H1 (cell line): Measurements from ENCODE around the gene FSCN2. TPM values are rescaled to one million over a fixed set of nuclear protein-coding genes. Genes with fewer than 3 reads are reported as not detected.
A peak's percentile ranks its signal among the peaks of the same experiment; 100 is the strongest.

Experiments used
- NRF1 ChIP-seq: IDR thresholded peaks from 2 replicates; pipeline ENCODE4 v1.6.1; 2011; ENCODE audit warnings: mild to moderate bottlenecking, low read depth, low read length, improper control_type of control experiment
- PHF8 ChIP-seq: fragments of 200-600 bp; sonication (generic); conservative IDR thresholded peaks from 2 replicates; pipeline ENCODE4 v1.7.1; 2012; ENCODE audit warnings: low read depth, mild to moderate bottlenecking, inconsistent platforms, low read length, moderate library complexity
- POLR2AphosphoS5 ChIP-seq: IDR thresholded peaks from 2 replicates; pipeline ENCODE4 v1.6.1; 2011; ENCODE audit warnings: low read depth, low read length
- SP1 ChIP-seq: IDR thresholded peaks from 2 replicates; pipeline ENCODE4 v1.6.1; 2011; ENCODE audit warnings: low read depth, low read length
- TAF7 ChIP-seq: optimal IDR thresholded peaks from 2 replicates; pipeline ENCODE3; 2011; ENCODE audit warnings: low read depth, mild to moderate bottlenecking, inconsistent platforms, low read length, moderate library complexity, borderline replicate concordance
- TBP ChIP-seq: IDR thresholded peaks from 2 replicates; pipeline ENCODE4 v1.6.1; 2011; ENCODE audit warnings: low read depth, low read length, improper control_type of control experiment
- polyA plus RNA-seq, 7 experiments: library from polyadenylated mRNA; depleted of rRNA in 3 of 7; stranded (reverse) in 5 of 7; unstranded in 2 of 7; fragments of >200 nt in 5 of 7; fragments of 200-250 nt in 2 of 7; gene quantifications; 1 replicate in 5 of 7; 2 replicates in 1 of 7; 4 replicates in 1 of 7; pipeline versions ENCODE4 v1.2.1 to v1.2.3, GENCODE V29; 2011 to 2013; ENCODE audit warnings: missing spikeins in 2 of 7, mixed read lengths in 2 of 7
- total RNA-seq: library from RNA; stranded (reverse); fragmentation: NEBNext Ultra II Directional; extraction: Animal tissue kit (Norgen Biotek cat#: 25700); gene quantifications from 2 replicates; pipeline ENCODE4 v1.2.1, GENCODE V29; 2021
- TF ChIP-seq, protein P1 (sequence below): IDR thresholded peaks from 2 replicates; pipeline ENCODE4 v1.6.1; 2011; ENCODE audit warnings: low read depth, mild to moderate bottlenecking, low read length; ENCODE audit not compliant: insufficient read depth

FSCN2 gene
- total and polyA plus RNA-seq, 2 of the 8 experiments (the other 6 are each of a cell fraction or from before 2014, with no cell fraction given), result 0.18 to 0.30 TPM

DNA sequence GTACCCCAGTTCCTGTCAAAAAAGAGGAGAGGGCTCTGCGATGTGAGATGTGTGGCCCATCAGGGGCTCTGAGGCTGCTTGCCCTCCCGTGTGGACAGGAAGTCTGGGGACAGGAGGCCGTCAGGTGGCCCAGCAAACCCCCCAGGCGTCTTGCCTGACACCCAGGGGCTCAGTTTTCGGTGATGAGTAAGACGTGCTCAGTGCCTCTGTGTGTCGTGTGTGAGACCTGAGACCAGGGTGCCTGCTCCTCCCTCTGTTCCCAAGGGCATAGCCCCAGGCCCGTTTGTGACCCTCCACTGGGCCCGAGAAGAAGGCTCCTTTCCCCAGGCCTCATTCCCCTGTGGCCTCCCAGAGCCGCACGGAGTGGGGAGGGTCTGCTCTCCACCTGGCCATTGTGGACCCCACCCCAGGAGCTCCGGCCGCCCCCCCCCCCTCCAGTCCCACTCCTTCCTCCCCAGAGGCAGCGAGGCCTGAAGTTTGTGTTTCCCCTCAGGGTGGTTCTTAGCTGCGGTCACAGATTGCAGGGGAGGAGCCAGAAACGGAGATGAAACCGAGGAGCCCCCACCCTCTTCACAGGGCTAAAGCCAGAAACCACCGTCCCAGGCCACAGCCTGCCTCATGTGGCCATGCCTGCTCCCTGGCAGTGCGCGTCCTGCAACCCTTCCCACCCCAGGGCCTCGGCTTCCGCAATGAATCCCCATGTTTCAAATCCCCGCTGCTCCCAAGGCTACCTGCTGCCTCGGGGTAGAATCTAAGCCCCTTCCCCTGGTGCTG lies 10.7 kb upstream of the FSCN2 start (continued):
- no peak for TF ChIP-seq TAF7
- TF ChIP-seq, protein P1, sequence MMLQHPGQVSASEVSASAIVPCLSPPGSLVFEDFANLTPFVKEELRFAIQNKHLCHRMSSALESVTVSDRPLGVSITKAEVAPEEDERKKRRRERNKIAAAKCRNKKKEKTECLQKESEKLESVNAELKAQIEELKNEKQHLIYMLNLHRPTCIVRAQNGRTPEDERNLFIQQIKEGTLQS, result no peak
- TF ChIP-seq PHF8, result no peak
- no peak for TF ChIP-seq TBP
- TF ChIP-seq NRF1, result no peak
- 0 out of 2 replicates have a peak, but pooled peaks have one; percentile 12 for TF ChIP-seq POLR2AphosphoS5
- no peak for TF ChIP-seq SP1
